ENCODE data around the gene CAP2.

The CAP2 gene

DNA sequence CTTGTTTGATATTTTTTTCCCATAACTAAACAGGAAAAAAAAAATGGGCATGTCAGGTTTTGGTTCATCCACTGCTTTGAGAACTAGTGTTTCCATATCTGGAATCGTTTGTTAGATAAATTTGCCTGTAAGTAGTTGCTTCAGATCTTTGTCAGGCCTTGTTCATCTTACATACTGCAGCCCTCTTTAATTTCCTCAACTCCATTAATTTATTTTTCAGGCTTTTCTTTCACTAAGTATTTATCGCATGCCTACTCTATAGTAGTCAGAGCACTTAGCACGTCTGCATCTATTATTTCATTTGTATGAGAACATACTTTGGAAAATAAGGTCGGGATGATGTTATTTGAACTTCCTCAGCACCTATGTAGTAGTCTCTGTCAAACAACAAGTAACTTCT lies 80.9 kb downstream of the CAP2 start:
- H4K12ac ChIP-seq (ENCODE audit: low read depth, low read length) = no peak overlapping the region
- H3K9ac ChIP-seq (ENCODE audit: low read length) = no peak overlapping the region
- H3K27ac ChIP-seq (ENCODE audit: low read depth, low read length) = no peak overlapping the region
- H2BK12ac ChIP-seq (ENCODE audit: low read length) = no peak overlapping the region
- H3K4me2 ChIP-seq (ENCODE audit: low read length) = no peak overlapping the region
- H3K79me2 ChIP-seq (ENCODE audit: control insufficient read depth, insufficient read depth, low read length, poor library complexity) = no peaks in the 10 kb centered on the region
- peaks cover 0 to 4% of the 10 kb centered on the region in 2 experiments for H3K36me3 ChIP-seq (ENCODE audit: control insufficient read depth in 1 of 2, insufficient read depth in 2 of 2, low read length in 2 of 2)
- no CpG with 5 or more reads among the region's 4 CpGs for WGBS (ENCODE audit: extremely low coverage, insufficient coverage, insufficient read length)
- H3K27me3 ChIP-seq (ENCODE audit: insufficient read depth, low read length) = no peaks in the 10 kb centered on the region
- H2AK5ac ChIP-seq (ENCODE audit: low read length) = no peak overlapping the region
- peaks cover 3 to 4% of the 10 kb centered on the region in 2 experiments for H3K4me1 ChIP-seq (ENCODE audit: control insufficient read depth in 1 of 2, insufficient read depth in 2 of 2, low read length in 2 of 2)
- H3K23ac ChIP-seq (ENCODE audit: low read length) = no peak overlapping the region
- no peak overlapping the region for H4K91ac ChIP-seq (ENCODE audit: low read depth, low read length)
- no peak overlapping the region for H3K18ac ChIP-seq (ENCODE audit: low read length)
- H3K79me1 ChIP-seq (ENCODE audit: low read length) = no peaks in the 10 kb centered on the region
- H3K4ac ChIP-seq (ENCODE audit: low read depth, low read length) = no peak overlapping the region
- no peak overlapping the region for H2BK120ac ChIP-seq (ENCODE audit: insufficient read depth, low read length, poor library complexity)
- H3K4me3 ChIP-seq (ENCODE audit: low read depth, low read length) = no peak overlapping the region
- no peak overlapping the region for H2AFZ ChIP-seq (ENCODE audit: insufficient read depth, low read length, poor library complexity)
- no peak overlapping the region for H3K14ac ChIP-seq (ENCODE audit: low read length)
- no peak for DNase-seq
- no peaks in the 10 kb centered on the region for H3K9me3 ChIP-seq (ENCODE audit: insufficient read depth, low read depth, low read length)
- no peak overlapping the region for H4K8ac ChIP-seq (ENCODE audit: low read depth, low read length)
- no peak overlapping the region for H2BK5ac ChIP-seq (ENCODE audit: low read depth, low read length, poor library complexity)

DNA sequence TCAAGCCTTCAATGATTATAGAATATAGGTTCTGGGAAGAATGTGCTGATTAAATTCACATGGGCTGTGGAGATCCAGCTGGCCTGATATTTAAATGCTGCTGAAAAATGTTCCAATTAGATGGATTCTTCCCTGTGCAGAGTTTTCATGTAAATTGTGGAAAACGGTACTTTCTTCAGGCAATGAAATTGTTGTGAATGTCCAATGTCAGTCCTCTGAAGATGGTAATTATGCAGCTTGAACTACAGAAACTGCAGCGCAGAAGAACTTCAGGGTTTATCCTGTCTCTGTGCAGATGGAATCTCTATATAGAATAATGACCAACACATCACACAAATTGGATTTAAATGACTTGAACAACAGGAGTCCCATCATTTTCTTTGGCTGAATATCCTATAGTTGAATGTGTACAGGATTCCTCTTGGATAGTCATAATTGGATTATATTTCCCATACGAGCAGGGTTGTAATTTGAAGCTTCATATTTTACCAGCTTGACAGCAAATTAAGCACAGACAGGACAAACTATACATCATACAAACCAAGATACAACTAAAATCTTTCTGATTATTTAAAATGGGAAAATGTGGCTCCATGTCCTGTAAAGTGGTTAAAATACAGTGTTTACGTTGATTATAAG lies 82.3 kb downstream of the CAP2 start:
- H3K9ac ChIP-seq (ENCODE audit: low read length) = no peak overlapping the region
- H3K79me1 ChIP-seq (ENCODE audit: low read length) = no peaks in the 10 kb centered on the region
- H3K9me3 ChIP-seq (ENCODE audit: insufficient read depth, low read depth, low read length) = no peaks in the 10 kb centered on the region
- H3K18ac ChIP-seq (ENCODE audit: low read length) = no peak overlapping the region
- peaks cover 0 to 4% of the 10 kb centered on the region in 2 experiments for H3K36me3 ChIP-seq (ENCODE audit: control insufficient read depth in 1 of 2, insufficient read depth in 2 of 2, low read length in 2 of 2)
- WGBS (ENCODE audit: extremely low coverage, insufficient coverage, insufficient read length) = no CpG with 5 or more reads among the region's 4 CpGs
- no peak overlapping the region for H4K12ac ChIP-seq (ENCODE audit: low read depth, low read length)
- no peak overlapping the region for H2BK120ac ChIP-seq (ENCODE audit: insufficient read depth, low read length, poor library complexity)
- no peaks in the 10 kb centered on the region for H3K79me2 ChIP-seq (ENCODE audit: control insufficient read depth, insufficient read depth, low read length, poor library complexity)
- no peak overlapping the region for H2AFZ ChIP-seq (ENCODE audit: insufficient read depth, low read length, poor library complexity)
- H4K8ac ChIP-seq (ENCODE audit: low read depth, low read length) = no peak overlapping the region
- no peak overlapping the region for H2AK5ac ChIP-seq (ENCODE audit: low read length)
- no peak overlapping the region for H3K4me2 ChIP-seq (ENCODE audit: low read length)
- no peak overlapping the region for H3K14ac ChIP-seq (ENCODE audit: low read length)
- no peak overlapping the region for H2BK5ac ChIP-seq (ENCODE audit: low read depth, low read length, poor library complexity)
- H3K4me3 ChIP-seq (ENCODE audit: low read depth, low read length) = no peak overlapping the region
- H3K27ac ChIP-seq (ENCODE audit: low read depth, low read length) = no peak overlapping the region
- H3K23ac ChIP-seq (ENCODE audit: low read length) = no peak overlapping the region
- H3K4me1 ChIP-seq (ENCODE audit: control insufficient read depth in 1 of 2, insufficient read depth in 2 of 2, low read length in 2 of 2) = peaks cover 3 to 4% of the 10 kb centered on the region in 2 experiments
- H3K27me3 ChIP-seq (ENCODE audit: insufficient read depth, low read length) = no peaks in the 10 kb centered on the region
- H2BK12ac ChIP-seq (ENCODE audit: low read length) = no peak overlapping the region
- DNase-seq = no peak
- H3K4ac ChIP-seq (ENCODE audit: low read depth, low read length) = no peak overlapping the region
- H4K91ac ChIP-seq (ENCODE audit: low read depth, low read length) = no peak overlapping the region

DNA sequence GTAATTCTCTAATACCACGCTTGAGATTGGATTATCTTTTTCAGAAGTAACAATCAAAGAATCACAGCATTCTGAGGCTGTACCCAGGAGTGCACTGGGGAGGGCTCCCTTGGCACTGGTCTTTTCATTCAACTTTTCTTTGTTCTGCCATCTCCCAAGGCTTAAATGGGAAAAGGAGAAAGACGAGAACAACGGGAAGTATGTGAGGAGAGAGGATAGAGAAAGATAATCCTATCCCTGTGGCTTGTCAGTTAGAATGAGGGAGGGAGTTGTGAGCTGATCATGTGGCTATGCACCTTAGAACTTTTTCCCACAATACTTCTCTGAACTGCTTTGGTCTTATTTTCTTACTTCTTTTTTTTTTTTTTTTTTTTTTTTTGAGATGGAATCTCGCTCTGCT lies 83.1 kb downstream of the CAP2 start:
- H3K27me3 ChIP-seq (ENCODE audit: insufficient read depth, low read length) = no peaks in the 10 kb centered on the region
- no peak overlapping the region for H2AFZ ChIP-seq (ENCODE audit: insufficient read depth, low read length, poor library complexity)
- H3K4me2 ChIP-seq (ENCODE audit: low read length) = no peak overlapping the region
- peaks cover 3 to 4% of the 10 kb centered on the region in 2 experiments for H3K4me1 ChIP-seq (ENCODE audit: control insufficient read depth in 1 of 2, insufficient read depth in 2 of 2, low read length in 2 of 2)
- DNase-seq = peak in 1 of 2 donors; percentile 42
- H4K12ac ChIP-seq (ENCODE audit: low read depth, low read length) = no peak overlapping the region
- no peak overlapping the region for H4K91ac ChIP-seq (ENCODE audit: low read depth, low read length)
- H3K4ac ChIP-seq (ENCODE audit: low read depth, low read length) = no peak overlapping the region
- H2BK5ac ChIP-seq (ENCODE audit: low read depth, low read length, poor library complexity) = no peak overlapping the region
- H2AK5ac ChIP-seq (ENCODE audit: low read length) = no peak overlapping the region
- H4K8ac ChIP-seq (ENCODE audit: low read depth, low read length) = no peak overlapping the region
- no peak overlapping the region for H2BK120ac ChIP-seq (ENCODE audit: insufficient read depth, low read length, poor library complexity)
- H3K36me3 ChIP-seq (ENCODE audit: control insufficient read depth in 1 of 2, insufficient read depth in 2 of 2, low read length in 2 of 2) = peaks cover 0 to 4% of the 10 kb centered on the region in 2 experiments
- H3K4me3 ChIP-seq (ENCODE audit: low read depth, low read length) = no peak overlapping the region
- no peak overlapping the region for H3K9ac ChIP-seq (ENCODE audit: low read length)
- no peaks in the 10 kb centered on the region for H3K9me3 ChIP-seq (ENCODE audit: insufficient read depth, low read depth, low read length)
- no CpG with 5 or more reads among the region's 4 CpGs for WGBS (ENCODE audit: extremely low coverage, insufficient coverage, insufficient read length)
- no peaks in the 10 kb centered on the region for H3K79me1 ChIP-seq (ENCODE audit: low read length)
- no peak overlapping the region for H3K23ac ChIP-seq (ENCODE audit: low read length)
- no peaks in the 10 kb centered on the region for H3K79me2 ChIP-seq (ENCODE audit: control insufficient read depth, insufficient read depth, low read length, poor library complexity)
- H2BK12ac ChIP-seq (ENCODE audit: low read length) = no peak overlapping the region
- no peak overlapping the region for H3K27ac ChIP-seq (ENCODE audit: low read depth, low read length)
- no peak overlapping the region for H3K14ac ChIP-seq (ENCODE audit: low read length)
- H3K18ac ChIP-seq (ENCODE audit: low read length) = no peak overlapping the region

DNA sequence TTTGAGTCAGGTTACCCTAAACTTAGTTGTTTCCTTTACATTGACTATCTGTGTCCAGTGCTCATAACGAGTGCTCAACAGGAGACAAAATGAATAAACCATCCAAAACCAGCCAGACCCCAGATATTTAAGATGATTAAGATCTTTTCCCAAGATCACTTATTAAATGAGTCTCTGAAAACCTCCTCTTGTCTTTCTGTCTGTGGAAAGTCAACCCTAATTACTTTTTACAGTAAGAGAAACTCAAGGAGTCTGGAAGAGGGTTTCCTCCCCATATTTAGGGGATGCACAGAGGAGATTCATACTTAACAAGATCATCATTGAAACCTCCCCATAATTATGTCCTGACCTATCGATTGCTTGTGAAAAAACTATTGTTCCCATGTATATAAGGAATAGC lies 84.0 kb downstream of the CAP2 start:
- Histone ChIP-seq H3K36me3 (ENCODE audit: control insufficient read depth in 1 of 2, insufficient read depth in 2 of 2, low read length in 2 of 2) (peaks cover 0 to 4% of the 10 kb centered on the region in 2 experiments), H3K27ac (ENCODE audit: low read depth, low read length) (no peak overlapping the region), H3K4me1 (ENCODE audit: control insufficient read depth in 1 of 2, insufficient read depth in 2 of 2, low read length in 2 of 2) (peaks cover 3 to 4% of the 10 kb centered on the region in 2 experiments), H4K91ac (ENCODE audit: low read depth, low read length) (no peak overlapping the region), H2BK12ac (ENCODE audit: low read length) (no peak overlapping the region), H3K79me1 (ENCODE audit: low read length) (no peaks in the 10 kb centered on the region), H2AFZ (ENCODE audit: insufficient read depth, low read length, poor library complexity) (no peak overlapping the region), H2AK5ac (ENCODE audit: low read length) (no peak overlapping the region), H2BK120ac (ENCODE audit: insufficient read depth, low read length, poor library complexity) (no peak overlapping the region), H3K9ac (ENCODE audit: low read length) (no peak overlapping the region), H3K4ac (ENCODE audit: low read depth, low read length) (no peak overlapping the region), H3K9me3 (ENCODE audit: insufficient read depth, low read depth, low read length) (no peaks in the 10 kb centered on the region), H4K12ac (ENCODE audit: low read depth, low read length) (no peak overlapping the region), H3K14ac (ENCODE audit: low read length) (no peak overlapping the region), H3K18ac (ENCODE audit: low read length) (no peak overlapping the region), H3K79me2 (ENCODE audit: control insufficient read depth, insufficient read depth, low read length, poor library complexity) (no peaks in the 10 kb centered on the region), H4K8ac (ENCODE audit: low read depth, low read length) (no peak overlapping the region), H3K23ac (ENCODE audit: low read length) (no peak overlapping the region), H3K4me3 (ENCODE audit: low read depth, low read length) (no peak overlapping the region), H3K4me2 (ENCODE audit: low read length) (no peak overlapping the region), H3K27me3 (ENCODE audit: insufficient read depth, low read length) (no peaks in the 10 kb centered on the region), H2BK5ac (ENCODE audit: low read depth, low read length, poor library complexity) (no peak overlapping the region)
- no CpG with 5 or more reads among the region's 2 CpGs for WGBS (ENCODE audit: extremely low coverage, insufficient coverage, insufficient read length)
- no peak for DNase-seq

All from trophoblast cell (in vitro differentiated cells and primary cell).